Tibial nerve (tissue), 4 donors: ENCODE data around the gene HERC6.

Source experiments
- CTCF ChIP-seq, 5 experiments: fragments of 200-600 bp in 3 of 5; fragments of 450-650 bp in 2 of 5; sonication (generic) in 3 of 5; IDR thresholded peaks; one replicate each; pipeline ENCODE4 v1.5.1; 2016 to 2019; ENCODE audit warnings: antibody characterized with exemption in 5 of 5, mild to moderate bottlenecking in 3 of 5, moderate library complexity in 2 of 5
- EP300 ChIP-seq, 2 donors: sonication (generic); formaldehyde crosslinking; IDR thresholded peaks; one replicate each; pipeline ENCODE4 v1.6.1; 2017; ENCODE audit warnings: antibody characterized with exemption in 2 of 2, mild to moderate bottlenecking in 1 of 2
- POLR2A ChIP-seq, 2 donors: fragments of 450-650 bp; IDR thresholded peaks; one replicate each; pipeline ENCODE4 v1.6.1; 2017; ENCODE audit warnings: antibody characterized with exemption in 2 of 2, mild to moderate bottlenecking in 2 of 2, moderate library complexity in 2 of 2

DNA sequence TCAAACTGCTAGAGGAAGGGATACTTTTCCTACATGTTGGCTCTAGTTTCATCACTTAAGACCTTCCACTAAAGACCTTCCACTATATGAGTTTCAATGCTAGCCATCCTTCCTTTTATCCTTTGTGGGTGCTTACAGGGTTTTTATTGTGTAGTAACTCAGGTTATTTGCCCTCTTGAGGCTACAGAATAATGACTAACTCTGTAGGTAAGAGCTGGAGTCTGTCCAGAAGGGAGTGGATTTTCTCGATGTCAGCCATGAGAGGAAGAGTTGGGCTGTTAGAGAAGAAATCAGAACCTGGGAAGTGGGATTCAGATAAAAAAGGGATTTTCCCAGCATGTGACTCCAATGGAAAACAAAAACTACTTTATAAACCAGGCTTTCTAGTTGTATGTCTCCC, 50.7 kb downstream of the HERC6 start:
- TF ChIP-seq CTCF (IDR thresholded peaks at IDR 0.05) (no peak), POLR2A (IDR thresholded peaks at IDR 0.05) (no peak), EP300 (IDR thresholded peaks at IDR 0.05) (no peak)
